DOHH2 (cell line): ENCODE measurements around the gene ERI3.

Experiments
- H3F3A ChIP-seq: fragments of 200-600 bp; sonication (generic), shearing (Covaris generic); 2 replicates; pipeline ENCODE4 v1.6.0; 2016; ENCODE audit warnings: antibody characterized with exemption, mild to moderate bottlenecking; ENCODE audit not compliant: control insufficient read depth, insufficient read depth
- H3K27ac ChIP-seq: fragments of 200-600 bp; sonication (generic); 2 replicates; pipeline ENCODE4 v1.5.1; 2014; ENCODE audit warnings: low read depth, mild to moderate bottlenecking, low read length, moderate library complexity
- H3K27me3 ChIP-seq: fragments of 200-600 bp; sonication (generic); 2 replicates; pipeline ENCODE4 v1.6.1; 2014; ENCODE audit warnings: mild to moderate bottlenecking, low read length, mixed read lengths; ENCODE audit not compliant: control insufficient read depth
- H3K36me3 ChIP-seq: fragments of 200-600 bp; sonication (generic); 2 replicates; pipeline ENCODE4 v1.6.1; 2014; ENCODE audit warnings: mild to moderate bottlenecking, low read length, moderate library complexity, mixed read lengths; ENCODE audit not compliant: control insufficient read depth
- H3K4me1 ChIP-seq: fragments of 200-600 bp; sonication (generic); 2 replicates; pipeline ENCODE4 v1.6.1; 2014; ENCODE audit warnings: mild to moderate bottlenecking, low read length, mixed read lengths; ENCODE audit not compliant: control insufficient read depth
- H3K4me2 ChIP-seq: fragments of 200-600 bp; sonication (generic); 2 replicates; pipeline ENCODE4 v1.6.0; 2014; ENCODE audit warnings: mild to moderate bottlenecking, low read length, moderate library complexity
- H3K4me3 ChIP-seq: fragments of 200-600 bp; sonication (generic); 2 replicates; pipeline ENCODE4 v1.5.1; 2014; ENCODE audit warnings: mild to moderate bottlenecking, low read length, mixed read lengths
- H3K79me2 ChIP-seq: fragments of 200-600 bp; sonication (generic); 2 replicates; pipeline ENCODE4 v1.6.1; 2014; ENCODE audit warnings: mild to moderate bottlenecking, low read length, mixed read lengths; ENCODE audit not compliant: control insufficient read depth
- H3K9me2 ChIP-seq: fragments of 200-600 bp; sonication (generic); replicated peaks from 2 replicates; pipeline ENCODE4 v1.6.1; 2014; ENCODE audit warnings: mild to moderate bottlenecking, low read length, mixed read lengths; ENCODE audit not compliant: control insufficient read depth
- H3K9me3 ChIP-seq: fragments of 200-600 bp; sonication (generic); 2 replicates; pipeline ENCODE4 v1.6.1; 2014; ENCODE audit warnings: antibody characterized with exemption, low read length, mixed read lengths; ENCODE audit not compliant: control insufficient read depth, insufficient read depth
- H4K20me1 ChIP-seq: fragments of 200-600 bp; sonication (generic); 2 replicates; pipeline ENCODE4 v1.6.0; 2014; ENCODE audit warnings: low read depth, mild to moderate bottlenecking, antibody characterized with exemption, low read length, moderate library complexity; ENCODE audit not compliant: control insufficient read depth, insufficient read depth
- CTCF ChIP-seq: fragments of 200-600 bp; sonication (generic); IDR thresholded peaks from one replicate; pipeline ENCODE4 v1.5.1; 2014; ENCODE audit warnings: antibody characterized with exemption, mild to moderate bottlenecking, low read depth, low read length; ENCODE audit not compliant: poor library complexity, severe bottlenecking
- EZH2phosphoT487 ChIP-seq: fragments of 200-600 bp; sonication (generic); IDR thresholded peaks from 2 replicates; pipeline ENCODE4 v1.6.1; 2017; ENCODE audit warnings: borderline replicate concordance, mild to moderate bottlenecking, antibody characterized with exemption, low read length, moderate library complexity, mixed read lengths

Gene ERI3

GRCh38 chr1:44250068-44250781, 104.8 kb downstream of the ERI3 start:
- H3K4me2 ChIP-seq, result no peak overlapping the region
- no peaks in the 10 kb centered on the region for H4K20me1 ChIP-seq
- TF ChIP-seq CTCF, result no peak
- TF ChIP-seq EZH2phosphoT487, result no peak
- H3K79me2 ChIP-seq, result no peaks in the 10 kb centered on the region
- H3K4me1 ChIP-seq, result no peaks in the 10 kb centered on the region
- no peaks in the 10 kb centered on the region for H3F3A ChIP-seq
- no peak overlapping the region for H3K4me3 ChIP-seq
- H3K36me3 ChIP-seq, result no peaks in the 10 kb centered on the region; the same call in 1 of the 2 replicates
- H3K9me2 ChIP-seq, result no peaks in the 10 kb centered on the region
- H3K27ac ChIP-seq, result no peak overlapping the region
- no peaks in the 10 kb centered on the region for H3K9me3 ChIP-seq
- no peaks in the 10 kb centered on the region for H3K27me3 ChIP-seq

- Histone ChIP-seq H3K27ac (no peak overlapping the region), H3K79me2 (no peaks in the 10 kb centered on the region), H3K4me2 (no peak overlapping the region), H4K20me1 (no peaks in the 10 kb centered on the region), H3K4me3 (no peak overlapping the region), H3K9me2 (no peaks in the 10 kb centered on the region), H3K36me3 (no peaks in the 10 kb centered on the region; the same call in 1 of the 2 replicates), H3K9me3 (no peaks in the 10 kb centered on the region), H3F3A (no peaks in the 10 kb centered on the region), H3K27me3 (no peaks in the 10 kb centered on the region), H3K4me1 (no peaks in the 10 kb centered on the region)
- TF ChIP-seq EZH2phosphoT487, result no peak
- no peak for TF ChIP-seq CTCF
Measured at GRCh38 chr1:44249543-44249942, 105.5 kb downstream of the ERI3 start.

- no peaks in the 10 kb centered on the region for H3K9me2 ChIP-seq
- TF ChIP-seq CTCF (no peak), EZH2phosphoT487 (no peak)
- no peaks in the 10 kb centered on the region for H3F3A ChIP-seq
- no peaks in the 10 kb centered on the region for H3K27me3 ChIP-seq
- no peak overlapping the region for H3K4me2 ChIP-seq
- H3K36me3 ChIP-seq, result no peaks in the 10 kb centered on the region; the same call in 1 of the 2 replicates
- no peaks in the 10 kb centered on the region for H3K79me2 ChIP-seq
- H3K4me3 ChIP-seq, result no peak overlapping the region
- H3K27ac ChIP-seq, result no peak overlapping the region
- H4K20me1 ChIP-seq, result no peaks in the 10 kb centered on the region
- no peaks in the 10 kb centered on the region for H3K9me3 ChIP-seq
- H3K4me1 ChIP-seq, result no peaks in the 10 kb centered on the region
Measured at GRCh38 chr1:44246806-44247205, 108.3 kb downstream of the ERI3 start.
